Islet of Langerhans (tissue), 1 donor: ENCODE measurements around the gene ARL15.

Source experiments
- FAIRE-seq: peaks from one replicate; lab custom pipeline; 2011; peaks lifted over from hg19 to GRCh38; lab: Jason Lieb, UNC

Gene ARL15

DNA sequence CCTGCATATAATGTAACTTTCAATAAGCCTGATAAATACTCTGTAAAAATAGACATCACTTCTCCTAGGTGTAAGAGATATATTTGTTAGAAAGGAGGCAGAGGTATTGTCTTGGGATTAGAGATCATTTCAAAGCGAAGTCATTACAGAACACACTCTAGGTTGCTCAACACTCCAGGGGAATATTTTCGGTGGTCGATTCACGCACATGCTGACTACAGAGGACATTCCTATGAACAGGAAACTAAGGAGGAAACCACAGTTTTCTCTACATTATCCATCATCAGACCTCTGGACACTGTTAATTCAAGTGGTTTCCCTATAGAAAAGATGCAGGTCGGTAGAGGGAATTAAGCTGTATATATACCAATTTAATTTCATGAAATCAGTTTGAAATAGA is 379.9 kb downstream of the ARL15 start:
- FAIRE-seq: no peak

DNA sequence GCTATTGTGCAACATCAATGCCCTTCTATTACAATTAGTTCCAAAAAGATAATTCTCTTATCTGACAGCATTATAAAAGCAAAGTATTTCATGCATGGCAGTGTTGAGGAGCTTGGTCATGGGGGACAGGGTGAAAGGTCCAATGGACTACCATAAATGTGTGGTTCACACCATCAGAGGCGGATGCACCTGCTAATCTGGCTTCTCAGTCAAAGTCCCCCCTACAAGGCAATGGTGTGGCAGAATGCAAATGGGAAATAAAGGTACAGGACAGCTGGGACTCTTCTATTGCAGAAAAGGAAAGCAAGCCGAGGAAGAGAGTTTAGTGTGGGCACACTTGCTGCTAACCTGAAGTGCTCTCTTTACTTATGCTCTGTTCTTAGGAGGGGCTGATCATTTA is 380.8 kb downstream of the ARL15 start:
- FAIRE-seq: no peak

DNA sequence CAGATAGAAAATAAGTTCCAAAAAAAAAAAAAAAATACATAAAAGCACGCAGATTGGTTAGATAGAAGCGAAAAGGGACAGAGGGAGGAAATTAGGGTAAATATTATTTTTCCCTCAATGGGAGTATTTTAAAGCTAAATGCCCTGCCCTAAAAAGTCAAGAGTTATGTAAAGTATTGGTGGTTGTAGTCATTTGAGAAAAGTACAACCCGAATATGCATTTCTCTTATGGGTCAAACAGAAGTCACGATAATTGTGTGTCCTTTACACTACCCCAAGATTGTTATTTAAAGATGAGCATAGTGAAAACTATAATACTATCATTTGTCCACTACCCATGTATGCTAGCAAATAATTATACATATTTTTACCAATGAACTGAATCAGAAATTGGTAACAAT is 381.2 kb downstream of the ARL15 start:
- no peak for FAIRE-seq

DNA sequence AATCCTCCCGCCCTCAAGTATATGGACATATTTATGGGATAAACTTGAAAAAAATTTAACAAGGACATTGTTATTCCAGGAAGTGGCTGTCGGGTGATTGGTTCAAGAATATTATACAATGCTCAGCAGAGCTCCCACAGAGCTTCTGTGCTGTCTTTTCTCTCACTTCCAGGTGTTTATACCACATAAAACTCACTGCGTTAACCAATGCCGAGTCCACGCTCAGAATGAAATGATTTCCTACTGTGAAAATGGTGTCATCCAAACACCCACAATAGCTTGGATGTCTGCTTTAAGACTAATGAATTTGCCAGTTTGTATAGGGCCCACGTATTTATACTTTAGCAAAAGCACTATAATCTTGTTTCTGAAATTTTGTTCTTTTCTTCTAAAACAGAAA is 381.7 kb downstream of the ARL15 start:
- FAIRE-seq: no peak

DNA sequence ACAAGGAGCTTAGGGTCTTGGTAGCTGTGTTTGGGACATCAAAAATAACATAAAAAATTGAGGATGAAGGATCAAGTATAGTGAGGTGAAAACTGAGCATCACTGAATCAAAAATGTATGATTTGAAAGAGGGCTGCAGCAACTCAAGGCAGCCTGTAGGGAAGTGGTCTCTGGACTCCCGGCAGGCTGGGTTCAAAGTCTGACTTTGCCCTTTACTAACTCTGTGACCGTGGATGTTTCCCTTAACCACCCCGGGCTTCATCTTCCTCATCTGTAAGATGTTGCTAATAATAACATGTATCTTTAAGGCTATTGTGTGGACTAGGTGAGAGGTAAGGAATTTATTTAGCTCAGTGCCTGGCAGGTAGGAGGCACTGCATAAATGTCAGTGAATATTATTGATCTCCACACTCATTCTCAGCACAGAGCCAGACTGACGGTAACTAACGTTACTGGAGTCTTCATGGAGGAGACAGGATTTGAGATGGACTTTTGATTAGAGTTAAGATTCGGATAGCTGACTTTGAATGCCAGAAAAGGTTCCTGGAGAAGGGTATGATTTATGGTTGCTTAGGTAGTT is 382.6 kb downstream of the ARL15 start:
- FAIRE-seq: no peak

DNA sequence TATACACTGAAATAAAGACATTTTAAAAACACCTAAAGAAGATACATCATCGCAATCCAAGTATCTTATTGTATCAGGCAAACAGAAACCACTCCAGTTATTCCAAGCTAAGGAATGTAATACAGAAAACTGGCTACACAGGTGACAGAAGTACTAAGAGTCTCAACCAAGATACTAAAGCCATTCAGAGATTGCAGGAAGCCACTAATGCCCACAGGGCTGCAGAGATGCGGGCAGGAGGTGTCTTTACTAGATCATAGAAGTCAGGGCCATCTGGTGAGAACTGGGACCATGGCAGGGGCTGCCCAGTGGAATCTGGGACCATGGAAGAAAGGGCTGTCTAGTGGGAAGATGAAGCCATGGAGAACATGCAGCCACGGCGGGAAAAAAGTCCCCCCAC is 384.3 kb downstream of the ARL15 start:
- no peak for FAIRE-seq

DNA sequence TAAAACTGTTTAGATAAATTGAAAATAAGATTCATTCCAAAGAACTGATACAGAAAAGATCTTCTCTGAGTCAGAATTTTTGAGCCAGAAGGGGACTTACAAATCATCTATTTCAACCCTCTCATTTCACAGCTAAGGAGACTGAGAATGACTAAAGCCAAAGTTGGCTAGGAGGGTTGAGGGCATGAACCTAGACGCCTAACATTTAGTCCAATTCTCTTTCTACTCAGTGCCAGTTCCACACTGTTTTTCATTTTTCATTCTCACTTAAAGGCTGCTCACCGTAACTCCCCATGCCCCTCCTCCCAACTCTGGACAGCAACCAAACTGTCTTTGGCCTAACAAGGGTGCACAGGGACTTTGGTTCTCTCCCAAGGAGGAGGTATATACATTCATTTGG is 386.0 kb downstream of the ARL15 start:
- no peak for FAIRE-seq

DNA sequence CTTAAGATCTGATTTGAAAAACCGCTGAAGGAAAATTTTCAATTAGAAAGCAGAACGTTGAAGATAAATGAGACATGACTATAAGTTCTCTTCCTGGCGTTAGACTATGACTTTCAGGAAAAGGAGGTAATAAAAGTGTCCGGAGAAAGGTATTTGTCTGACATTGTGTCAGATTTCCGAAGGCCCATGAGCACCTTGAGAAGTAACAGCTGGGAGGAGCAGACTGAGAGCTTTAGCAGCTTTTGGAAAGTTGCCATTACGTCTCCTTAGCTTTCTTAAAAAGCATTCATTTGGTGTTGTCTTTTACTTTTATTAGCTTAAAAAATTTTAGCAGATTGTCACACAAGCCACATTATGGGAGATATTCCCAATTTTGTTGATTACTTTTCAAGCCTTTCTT is 386.4 kb downstream of the ARL15 start:
- FAIRE-seq: no peak

DNA sequence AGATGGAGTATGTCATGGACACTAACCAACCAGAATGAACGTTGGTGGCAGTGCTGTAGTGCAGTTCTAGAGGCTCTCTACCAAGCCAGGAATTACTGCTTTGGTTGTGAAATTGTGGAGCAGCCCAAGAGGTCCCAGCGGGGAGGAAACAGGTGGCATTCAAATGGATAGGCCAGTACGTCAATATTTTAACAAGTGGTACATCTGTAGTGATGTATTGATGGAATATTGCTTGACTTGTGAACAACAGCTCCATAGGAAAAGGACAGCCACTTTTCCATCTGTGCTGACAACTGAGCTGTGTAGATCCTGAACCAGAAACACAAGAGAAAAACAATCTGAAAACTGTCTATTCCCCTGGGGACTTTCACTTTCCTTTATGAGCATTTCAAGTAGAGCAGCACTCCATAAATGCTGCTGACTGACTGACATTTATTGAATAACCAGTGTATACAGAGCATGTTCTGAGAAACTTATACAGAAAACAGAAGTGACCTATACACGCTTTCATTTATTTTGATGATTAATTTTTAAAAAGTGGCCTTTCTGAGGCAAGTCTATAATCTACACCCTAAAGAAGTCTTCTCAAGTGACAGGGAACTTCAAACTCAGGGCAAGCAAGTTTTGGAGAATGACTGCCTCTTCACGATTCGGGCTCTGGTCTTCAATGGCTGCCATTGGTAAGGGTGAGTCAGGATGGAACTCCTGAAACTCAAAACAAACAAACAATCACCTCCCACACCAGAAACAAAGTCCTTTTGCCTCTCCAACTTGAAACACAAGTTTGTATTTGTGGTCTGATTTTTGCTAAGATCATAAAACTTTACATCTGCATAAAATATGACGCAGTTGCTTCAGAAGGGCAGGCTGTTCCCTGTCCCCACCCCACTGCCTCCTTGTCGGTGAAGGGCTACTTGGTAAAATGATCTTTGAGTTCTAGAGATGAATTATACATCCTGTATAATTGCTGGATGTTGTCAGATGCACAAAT is 387.6 kb downstream of the ARL15 start:
- FAIRE-seq: no peak

DNA sequence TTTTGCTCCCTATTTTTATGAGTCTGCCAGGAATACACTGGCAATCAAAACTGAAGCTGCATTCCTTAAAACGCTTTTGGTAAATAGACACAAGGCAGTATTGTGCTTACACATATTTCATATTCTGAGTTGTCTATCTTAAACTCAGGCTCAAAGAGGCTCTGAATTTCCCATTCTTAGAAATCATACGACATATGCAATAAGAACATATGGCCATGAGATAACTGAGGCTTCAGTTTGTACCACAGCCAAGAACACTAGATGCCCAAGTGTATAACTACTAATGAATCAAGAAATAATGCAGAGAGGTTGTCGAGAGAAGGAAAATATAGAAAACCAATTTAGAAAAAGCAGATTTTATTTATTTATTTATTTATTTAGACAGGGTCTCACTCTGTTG is 392.5 kb downstream of the ARL15 start:
- no peak for FAIRE-seq

DNA sequence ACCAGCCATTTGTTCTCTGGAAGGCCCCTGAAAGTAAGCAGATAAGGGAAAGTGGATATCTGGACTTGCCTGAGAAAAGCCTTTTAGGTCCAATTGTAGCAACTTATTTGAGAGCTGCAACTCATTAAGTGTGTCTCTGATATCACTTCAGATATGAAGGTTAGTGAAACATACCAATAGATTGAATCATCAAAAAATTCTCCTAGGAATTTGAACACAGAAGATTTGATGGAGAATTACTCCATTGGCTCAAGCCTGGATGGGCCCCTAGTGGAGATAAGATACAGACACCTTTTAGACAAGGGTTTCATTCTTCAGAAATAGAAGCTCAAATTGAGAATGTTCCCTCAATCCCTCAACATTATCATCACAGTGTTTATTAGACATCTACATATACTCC is 393.3 kb downstream of the ARL15 start:
- no peak for FAIRE-seq

DNA sequence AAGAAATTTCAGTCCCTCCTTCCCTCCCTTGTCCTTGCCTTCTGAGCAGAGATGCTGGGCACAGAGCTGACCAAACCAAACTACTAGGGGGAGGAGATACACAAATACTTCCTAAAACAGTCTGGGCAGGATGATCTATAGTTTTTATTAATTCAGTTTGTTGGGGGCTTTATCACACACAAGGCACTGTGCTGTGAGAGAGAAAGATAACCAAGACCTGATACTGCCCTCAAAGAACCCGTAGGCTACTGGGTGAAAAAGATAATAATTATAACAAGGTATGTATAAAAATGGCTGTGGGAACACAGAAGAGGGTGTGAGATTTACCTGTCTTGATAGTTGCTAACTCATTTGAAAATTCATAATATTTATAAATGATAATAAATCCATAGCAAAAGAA is 395.3 kb downstream of the ARL15 start:
- no peak for FAIRE-seq

DNA sequence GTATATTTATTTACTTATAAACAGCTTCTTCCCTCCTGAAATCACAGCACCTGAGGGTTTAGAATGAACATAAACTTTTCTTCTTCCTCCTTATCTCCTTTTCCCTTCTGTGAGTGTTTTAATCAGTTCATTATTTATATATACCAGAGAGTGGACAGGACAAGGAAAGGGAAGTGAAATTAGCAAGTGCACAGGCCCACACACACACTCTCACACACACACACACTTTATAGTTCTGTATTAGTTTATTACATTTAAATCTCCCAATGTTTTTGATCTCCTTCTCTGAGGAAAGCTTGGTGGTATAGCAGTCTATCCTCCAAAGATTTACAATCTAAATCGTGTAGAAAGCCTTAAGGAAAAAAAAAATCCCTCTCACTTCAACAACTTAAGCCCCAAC is 396.4 kb downstream of the ARL15 start:
- FAIRE-seq: no peak

DNA sequence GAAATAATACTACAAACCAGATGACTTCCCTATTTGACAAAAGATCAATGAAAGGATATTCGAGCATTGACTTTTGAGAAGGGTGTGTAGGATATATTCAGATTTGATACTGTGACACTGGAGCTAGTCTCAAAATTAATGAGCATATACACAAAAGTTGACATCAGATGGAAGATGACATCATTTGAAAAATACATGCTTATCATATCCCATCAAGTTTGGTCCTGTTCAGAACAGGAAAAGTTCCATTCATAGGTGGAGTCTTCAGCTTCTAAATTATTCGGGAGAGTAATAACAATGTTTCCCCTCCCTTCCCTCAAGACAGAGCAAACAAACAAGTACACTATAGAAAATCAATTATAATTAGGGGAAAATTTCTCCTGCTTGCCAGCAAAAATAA is 401.6 kb downstream of the ARL15 start:
- FAIRE-seq: no peak

DNA sequence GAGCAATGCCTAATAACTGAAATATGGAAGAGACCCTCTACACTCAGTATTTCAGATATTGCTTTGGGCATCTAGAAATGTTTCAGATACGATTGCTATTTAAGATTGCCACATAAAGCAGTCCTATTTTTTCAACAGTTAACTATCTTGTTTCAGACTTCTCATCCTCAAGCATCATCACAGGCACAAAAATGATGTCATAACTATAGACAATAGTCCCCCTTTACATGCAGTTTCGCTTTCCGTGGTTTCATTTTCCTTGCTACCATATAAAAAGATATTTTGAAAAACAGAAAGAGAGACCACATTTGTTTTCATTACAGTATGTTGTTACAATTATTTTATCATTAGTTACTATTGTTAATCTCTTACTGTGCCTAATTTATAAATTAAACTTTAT is 402.5 kb downstream of the ARL15 start:
- no peak for FAIRE-seq

DNA sequence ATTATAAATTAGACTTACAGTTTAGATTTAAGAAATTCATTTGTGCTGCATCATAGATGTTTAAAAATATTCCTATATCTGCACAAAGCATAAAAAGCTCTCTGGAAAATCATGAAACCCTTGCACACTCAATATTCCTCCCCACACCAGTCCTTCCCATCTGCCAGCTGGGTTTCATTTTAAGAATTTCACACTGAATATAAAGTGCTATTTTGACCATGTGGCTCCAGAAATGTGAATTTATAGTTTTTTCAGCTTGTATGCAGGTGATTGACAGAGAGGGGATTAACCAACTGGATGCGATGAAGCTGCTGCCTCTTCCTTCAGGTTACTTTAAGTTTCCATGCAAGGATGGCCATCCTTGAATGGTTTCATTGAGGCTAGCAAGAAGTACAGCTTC is 403.6 kb downstream of the ARL15 start:
- no peak for FAIRE-seq

DNA sequence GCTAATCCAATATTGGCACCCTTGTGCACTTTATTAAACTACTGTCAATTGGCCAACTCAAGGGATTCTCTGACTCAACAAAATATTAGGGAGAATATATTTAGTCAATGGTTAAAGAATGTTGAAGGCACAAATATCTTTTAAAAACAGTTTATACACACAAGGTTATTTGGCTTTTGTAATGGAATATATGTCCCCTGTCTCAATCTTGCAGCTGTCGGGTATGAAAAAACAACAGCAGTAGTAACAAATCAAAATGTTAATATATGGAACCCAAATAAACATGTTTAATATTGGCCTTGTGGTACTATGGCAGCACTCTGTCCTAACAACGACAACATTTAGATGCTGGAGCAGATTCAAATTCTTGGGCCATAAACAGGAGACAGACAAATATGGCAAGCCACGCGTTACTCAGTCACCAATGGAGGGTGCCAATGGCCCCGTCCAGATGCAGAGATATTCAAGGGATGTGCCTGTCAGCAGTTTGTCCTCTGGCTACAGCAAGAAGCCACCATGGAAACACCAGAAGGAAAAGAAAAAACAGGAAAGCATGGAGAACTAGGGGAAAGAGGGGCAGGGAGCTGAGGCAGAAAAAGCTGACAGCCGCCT is 408.0 kb downstream of the ARL15 start:
- FAIRE-seq: no peak

DNA sequence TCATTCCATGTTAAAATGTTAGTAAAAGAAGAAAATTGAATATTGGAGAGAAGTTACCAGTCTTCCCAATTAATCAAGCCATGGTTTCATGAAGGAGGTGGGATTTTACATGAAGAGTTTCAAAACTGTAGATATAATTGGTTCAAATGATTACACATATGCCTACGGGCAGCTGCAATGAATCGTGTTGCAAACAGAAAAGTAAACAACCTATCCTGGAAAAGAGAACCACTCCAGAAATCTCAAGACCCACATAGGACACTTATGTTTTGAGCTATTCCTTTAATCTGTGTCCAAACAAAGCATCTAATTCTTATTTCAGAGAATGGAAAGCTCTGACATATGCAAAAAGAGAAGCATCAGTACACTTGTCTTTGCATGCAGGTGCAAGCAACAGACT is 409.7 kb downstream of the ARL15 start:
- FAIRE-seq: peak; percentile 53

DNA sequence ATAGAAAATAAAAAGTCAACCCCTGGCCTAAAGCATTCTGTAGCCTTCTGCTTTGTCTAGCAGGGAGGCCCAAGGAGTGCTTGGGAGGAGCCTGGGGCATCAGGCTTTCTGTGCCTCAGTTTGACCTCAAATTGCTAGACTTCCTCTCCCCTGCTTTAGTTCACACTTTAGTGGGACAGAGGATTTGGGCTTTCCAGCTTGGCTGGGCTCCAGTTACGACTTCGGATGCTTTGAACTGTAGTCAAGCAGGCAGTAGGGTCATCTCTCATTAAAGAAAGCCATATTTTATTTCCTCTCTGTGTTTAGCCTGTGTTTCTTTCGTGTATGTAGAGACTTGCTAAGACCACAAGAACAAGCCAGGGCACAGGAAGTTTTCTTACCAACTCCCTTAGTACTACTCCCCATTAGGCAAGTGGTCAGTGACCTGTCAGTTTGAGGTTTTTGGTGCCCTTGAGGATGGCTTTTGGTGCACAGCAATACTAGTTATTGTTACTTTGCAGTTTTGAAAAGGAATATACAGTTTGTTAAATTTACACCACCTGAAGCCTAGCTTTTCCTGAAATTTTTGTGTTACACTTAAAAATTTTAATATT is 415.2 kb downstream of the ARL15 start:
- FAIRE-seq: no peak

DNA sequence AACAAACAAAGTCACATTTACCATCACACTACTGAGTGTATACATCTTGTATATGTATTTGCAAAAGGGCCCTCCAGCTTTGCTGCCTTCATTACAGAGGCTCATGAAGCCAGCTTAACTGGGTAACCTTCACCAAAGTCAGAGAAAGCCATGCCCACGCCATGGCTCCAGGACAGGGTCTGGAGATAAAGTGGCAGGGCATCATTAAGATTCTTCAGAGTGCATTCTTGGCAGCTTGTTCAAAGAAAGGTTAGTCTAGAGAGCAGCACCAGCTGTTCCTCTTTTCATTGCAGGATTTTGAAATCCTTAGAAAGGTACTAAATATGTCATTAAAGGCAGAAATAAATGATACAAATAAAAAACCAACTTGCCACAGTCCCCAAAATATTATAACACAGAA is 416.7 kb downstream of the ARL15 start:
- FAIRE-seq: no peak

DNA sequence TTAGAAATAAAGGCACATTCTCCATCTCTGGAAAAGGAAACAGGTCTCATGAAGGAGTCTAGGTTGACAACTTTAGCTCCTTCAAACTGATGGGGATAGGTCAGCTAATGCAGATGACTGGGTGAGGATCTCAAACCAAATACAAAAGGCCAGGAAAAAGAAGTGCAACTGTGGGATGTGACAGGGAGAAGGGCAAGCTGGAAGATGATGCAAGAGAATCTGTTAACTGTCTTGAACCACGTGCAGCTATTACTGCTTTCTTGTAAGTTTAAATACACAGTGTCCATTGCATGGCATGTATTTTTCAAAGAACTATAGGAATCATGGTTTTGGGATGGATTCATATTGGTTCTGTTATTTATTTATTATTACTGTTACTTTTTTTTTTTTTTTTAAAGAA is 418.1 kb downstream of the ARL15 start:
- FAIRE-seq: no peak

DNA sequence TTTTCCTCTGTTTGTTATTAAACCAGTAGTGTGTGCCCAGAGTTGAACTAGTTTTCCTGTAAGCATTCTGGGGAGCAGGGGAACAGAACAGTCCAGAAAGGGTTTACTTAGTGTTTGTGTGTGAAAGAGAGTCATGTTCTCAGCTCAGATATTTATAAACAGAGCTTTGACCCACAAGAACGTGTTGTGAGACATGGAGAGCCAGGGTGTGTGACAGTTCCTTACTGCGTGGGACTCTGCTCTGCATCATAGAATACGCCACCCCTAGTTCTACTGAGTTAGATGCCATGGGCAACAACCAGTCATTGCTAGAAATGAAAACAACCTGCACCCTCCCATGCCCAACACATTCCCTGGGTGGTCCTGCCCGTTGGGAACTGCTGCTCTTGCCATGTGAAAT is 419.2 kb downstream of the ARL15 start:
- FAIRE-seq: no peak

DNA sequence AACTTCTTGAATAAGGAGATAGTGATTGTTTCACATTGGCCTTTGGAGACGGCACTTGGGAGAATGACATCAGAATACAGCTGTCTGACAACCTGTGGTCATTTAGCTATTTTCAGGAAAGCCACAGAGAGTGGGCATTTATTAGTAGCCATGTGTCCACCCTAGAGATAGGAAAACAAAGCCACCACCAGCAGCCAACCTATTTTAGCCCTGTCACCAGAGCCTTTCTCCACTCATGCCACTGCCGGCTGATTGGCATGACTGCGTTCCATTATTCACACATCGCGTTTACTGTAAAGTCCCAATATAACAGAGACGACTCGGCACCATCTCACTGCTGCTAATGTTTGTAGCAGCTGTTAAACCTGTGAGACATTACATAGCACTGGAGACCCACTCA is 419.9 kb downstream of the ARL15 start:
- no peak for FAIRE-seq
